ENCODE results near the gene APOE.
"Not testable (repeated sequence)": the region's sequence is repeated elsewhere in the genome, so short reads cannot be mapped to it uniquely, and the experiment has no call there.

The APOE gene

DNA sequence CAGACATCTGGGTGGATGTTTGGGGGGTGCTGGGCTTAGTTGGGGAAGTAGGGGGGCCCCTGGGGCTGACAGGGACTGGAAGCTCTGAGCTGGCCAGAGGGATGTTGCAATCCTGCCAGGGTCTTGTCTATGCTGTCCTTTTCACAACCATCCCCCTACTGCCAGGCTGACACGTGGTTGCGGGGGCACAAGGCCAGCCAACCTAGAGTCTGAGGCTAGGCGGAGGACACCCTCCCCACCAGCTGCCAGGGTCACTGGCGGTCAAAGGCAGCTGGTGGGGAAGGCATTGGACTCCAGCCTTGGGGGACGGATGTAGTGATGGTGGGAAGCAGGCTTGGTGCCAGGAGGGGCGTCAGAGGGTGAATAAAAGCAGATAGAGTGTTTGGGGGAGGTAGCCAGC, 7.3 kb downstream of the APOE start:
- FAIRE-seq = no peak

DNA sequence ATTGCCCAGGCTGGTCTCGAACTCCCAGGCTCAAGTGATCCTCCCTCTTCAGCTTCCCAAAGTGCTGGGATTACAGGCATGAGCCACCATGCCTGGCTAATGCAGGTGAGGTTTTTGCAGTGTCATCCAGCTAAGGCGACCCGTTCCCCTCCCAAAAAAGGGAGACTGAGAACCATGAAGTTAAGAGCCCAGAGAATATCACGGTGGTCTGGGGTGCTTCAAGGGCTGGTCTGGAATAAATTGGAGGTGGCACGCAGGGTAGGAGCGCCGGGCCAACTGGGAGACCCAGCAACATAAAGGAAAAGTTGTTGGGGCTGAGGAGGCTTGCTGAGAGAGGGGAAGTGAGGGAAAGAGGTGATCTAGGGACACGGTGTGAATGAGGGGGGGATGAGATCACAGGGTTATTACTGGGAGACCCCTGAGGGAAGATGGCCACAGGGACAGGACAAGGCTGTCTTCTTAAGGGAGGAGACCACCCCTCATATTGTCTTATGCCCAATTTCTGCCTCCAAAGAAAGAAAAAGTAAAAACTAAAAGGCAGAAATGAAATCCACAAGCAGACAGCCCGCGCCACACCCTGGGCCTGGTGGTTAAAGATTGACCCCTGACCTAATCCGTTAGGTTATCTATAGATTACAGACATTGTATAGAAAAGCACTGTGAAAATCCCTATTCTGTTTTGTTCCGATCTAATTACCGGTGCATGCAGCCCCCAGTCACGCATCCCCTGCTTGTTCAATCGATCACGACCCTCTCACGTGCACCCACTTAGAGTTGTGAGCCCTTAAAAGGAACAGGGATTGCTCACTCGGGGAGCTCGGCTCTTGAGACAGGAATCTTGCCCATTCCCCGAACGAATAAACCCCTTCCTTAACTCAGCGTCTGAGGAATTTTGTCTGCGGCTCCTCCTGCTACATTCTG, 8.2 kb downstream of the APOE start:
- not testable (repeated sequence) for FAIRE-seq

DNA sequence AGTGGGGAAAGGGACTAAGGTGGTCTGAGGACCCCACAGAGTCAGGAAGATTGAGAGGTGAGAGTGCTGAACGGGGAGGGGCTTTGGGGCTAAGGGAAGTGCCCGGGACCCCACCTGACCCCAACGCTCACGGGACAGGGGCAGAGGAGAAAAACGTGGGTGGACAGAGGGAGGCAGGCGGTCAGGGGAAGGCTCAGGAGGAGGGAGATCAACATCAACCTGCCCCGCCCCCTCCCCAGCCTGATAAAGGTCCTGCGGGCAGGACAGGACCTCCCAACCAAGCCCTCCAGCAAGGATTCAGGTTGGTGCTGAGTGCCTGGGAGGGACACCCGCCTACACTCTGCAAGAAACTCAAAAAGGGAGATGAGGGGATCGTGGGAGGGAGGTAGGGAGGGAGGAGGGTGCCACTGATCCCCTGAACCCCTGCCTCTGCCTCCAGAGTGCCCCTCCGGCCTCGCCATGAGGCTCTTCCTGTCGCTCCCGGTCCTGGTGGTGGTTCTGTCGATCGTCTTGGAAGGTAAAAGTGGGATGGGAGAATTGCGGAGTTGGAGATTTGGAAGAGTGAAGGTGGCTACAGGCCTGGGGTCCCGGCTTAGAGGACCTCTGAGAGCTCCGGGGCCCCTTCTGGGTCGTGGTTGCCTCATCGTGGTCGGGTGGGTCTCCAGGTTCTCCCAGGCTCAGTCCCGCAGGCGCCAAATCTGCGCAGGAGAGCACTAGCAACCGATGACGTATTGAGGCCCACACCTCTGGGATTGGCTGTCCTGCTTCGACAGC, 9.0 kb downstream of the APOE start, which contains the start of gene APOC1:
Gene APOC1 (plus strand): TSS at position 176 of the 774 bp plus-strand sequence. CDS start 284 bp downstream, at position 460.
- not testable (repeated sequence) for FAIRE-seq

DNA sequence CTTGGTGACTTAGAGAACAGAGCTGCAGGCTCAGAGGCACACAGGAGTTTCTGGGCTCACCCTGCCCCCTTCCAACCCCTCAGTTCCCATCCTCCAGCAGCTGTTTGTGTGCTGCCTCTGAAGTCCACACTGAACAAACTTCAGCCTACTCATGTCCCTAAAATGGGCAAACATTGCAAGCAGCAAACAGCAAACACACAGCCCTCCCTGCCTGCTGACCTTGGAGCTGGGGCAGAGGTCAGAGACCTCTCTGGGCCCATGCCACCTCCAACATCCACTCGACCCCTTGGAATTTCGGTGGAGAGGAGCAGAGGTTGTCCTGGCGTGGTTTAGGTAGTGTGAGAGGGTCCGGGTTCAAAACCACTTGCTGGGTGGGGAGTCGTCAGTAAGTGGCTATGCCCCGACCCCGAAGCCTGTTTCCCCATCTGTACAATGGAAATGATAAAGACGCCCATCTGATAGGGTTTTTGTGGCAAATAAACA, 18.7 kb downstream of the APOE start:
- FAIRE-seq = no peak

DNA sequence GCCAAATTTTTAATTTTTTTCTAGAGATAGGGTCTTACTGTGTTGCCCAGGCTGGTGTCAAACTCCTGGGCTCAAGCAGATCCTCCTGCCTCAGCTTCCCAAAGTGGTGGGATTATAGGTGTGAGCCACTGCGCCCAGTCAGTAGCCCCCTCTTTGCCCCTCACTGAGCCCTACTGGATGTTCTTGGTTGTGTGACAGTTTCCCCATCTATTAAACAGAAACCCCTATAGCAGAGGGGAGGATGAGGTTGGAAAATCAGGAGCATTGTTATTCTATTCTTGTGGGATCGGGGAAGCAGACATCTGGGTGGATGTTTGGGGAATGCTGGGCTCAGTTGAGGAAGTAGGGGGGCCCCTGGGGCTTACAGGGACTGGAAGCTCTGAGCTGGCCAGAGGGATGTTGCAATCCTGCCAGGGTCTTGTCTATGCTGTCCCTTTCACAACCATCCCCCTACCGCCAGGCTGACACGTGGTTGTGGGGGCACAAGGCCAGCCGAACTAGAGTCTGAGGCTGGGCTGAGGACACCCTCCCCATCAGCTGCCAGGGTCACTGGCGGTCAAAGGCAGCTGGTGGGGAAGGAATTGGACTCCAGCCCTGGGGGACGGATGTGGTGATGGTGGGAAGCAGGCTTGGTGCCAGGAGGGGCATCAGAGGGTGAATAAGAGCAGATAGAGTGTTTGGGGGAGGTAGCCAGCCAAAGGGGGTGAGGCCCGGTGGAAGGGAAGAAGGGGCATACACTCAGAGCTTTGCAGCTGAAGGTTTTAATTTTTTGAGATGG, 19.7 kb downstream of the APOE start:
- FAIRE-seq = no peak

DNA sequence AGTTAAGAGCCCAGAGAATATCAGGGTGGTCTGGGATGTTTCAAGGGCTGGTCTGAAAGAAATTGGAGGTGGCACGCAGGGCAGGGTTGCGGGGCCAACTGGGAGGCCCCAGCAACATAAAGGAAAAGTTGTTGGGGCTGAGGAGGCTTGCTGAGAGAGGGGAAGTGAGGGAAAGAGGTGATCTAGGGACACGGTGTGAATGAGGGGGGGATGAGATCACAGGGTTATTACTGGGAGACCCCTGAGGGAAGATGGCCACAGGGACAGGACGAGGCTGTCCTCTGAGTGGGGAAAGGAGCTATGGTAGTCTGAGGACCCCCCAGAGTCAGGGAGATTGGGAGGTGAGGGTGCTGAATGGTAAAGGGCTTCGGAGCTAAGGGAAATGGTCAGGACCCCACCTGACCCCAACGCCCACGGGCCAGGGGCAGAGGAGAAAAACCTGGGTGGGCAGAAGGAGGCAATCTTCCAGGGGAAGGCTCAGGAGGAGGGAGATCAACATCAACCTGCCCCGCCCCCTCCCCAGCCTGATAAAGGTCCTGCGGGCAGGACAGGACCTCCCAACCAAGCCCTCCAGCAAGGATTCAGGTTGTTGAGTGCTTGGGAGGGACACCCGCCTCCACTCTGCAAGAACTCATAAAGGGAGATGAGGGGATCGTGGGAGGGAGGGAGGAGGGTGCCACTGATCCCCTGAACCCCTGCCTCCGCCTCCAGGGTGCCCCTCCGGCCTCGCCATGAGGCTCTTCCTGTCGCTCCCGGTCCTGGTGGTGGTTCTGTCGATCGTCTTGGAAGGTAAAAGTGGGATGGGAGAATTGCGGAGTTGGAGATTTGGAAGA, 20.9 kb downstream of the APOE start:
- FAIRE-seq = not testable (repeated sequence)

DNA sequence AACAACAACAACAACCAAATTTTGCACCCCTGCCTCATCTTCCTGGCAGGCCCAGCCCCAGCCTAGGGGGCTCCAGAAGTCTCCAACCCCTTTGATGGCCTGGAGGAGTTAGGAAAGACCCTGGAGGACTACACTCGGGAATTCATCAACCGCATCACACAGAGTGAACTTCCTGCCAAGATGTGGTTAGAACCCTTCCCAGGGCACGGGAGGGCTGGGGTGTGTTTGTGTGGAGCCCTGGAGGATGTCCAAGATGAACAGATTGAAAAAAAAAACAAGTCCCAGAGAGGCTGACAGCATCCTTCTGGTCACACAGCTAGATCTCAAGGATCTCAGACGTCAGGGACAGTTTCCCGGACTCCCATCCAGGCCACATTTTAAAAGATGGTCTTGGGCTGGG, 22.1 kb downstream of the APOE start:
- FAIRE-seq = no peak

DNA sequence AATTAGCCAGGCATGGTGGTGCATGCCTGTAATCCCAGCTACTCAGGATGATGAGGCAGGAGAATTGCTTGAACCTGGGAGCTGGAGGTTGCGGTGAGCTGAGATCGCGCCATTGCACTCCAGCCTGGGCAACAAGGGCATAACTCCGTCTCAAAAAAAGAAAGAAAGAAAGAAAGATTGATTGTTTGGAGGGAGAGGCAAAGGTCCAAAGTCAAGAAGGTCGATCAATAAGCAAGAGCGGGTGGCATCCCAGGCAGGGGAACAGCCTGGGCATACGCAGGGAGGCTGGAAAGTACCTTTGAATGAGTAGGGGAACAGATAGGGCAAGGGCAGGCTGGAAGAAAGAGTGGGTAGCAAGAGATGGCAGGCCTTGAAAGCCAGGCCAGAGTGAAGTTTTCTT, 24.5 kb downstream of the APOE start:
- FAIRE-seq = no peak

DNA sequence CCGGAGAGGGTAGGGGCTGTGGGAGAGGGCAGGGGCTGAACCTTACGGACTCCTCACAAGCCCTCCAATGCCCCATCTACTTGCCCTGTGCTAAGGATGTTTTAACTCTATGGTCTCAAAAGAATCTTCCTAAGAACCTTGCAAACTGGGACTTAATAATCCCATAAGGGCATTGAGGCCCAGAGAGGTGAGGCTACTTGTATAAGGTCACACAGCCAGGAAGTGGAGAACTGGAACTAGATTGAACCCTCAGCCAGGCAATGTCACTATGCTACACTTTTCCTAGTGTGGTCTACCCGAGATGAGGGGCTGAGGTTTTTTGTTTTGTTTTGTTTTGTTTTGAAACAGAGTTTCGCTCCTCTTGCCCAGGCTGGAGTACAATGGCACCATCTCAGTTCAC, 25.9 kb downstream of the APOE start:
- no peak for FAIRE-seq

DNA sequence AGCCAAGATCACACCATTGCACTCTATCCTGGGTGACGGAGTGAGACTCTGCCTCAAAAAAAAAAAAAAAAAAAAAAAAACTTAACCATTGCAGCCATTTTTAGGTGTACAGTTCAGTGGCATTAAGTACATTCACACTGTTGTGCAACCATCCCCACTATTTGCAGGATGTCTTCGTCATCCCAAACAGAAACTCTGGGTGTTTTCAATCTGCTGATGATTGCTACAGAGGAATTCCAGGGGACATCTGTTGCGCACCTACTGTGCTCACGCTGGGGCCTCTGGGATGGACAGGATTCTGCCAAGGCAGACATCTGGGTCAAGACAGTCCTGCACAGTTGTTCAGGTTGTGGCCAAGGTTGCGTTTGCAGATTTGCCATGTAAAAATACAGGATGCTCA, 34.1 kb downstream of the APOE start:
- FAIRE-seq = no peak

DNA sequence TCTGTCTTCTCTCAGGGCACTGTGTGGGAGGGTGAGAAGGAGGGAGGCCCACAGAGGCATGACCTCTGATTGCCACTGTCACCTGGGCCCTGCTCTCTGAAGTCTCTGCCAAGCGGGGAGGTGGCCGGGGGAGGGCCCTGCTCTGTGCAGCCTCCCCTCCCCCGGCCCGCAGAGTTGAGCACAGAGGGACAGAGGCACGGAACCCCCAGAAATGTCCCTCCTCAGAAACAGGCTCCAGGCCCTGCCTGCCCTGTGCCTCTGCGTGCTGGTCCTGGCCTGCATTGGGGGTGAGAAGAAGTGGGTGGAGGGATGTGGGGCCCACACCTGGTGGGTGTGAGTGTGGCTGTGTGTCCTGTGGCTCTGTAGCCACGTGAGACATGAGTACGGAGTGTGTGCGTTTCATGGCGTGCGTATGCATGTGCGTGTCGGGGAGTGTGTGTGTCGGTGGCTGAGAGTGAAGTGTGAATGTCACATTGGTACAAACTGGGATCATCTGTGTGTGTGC, 36.5 kb downstream of the APOE start, which contains the start of gene APOC4:
Gene APOC4 (plus strand): TSS at position 171 of the 505 bp plus-strand sequence. CDS start 41 bp downstream, at position 212.
- no peak for FAIRE-seq

DNA sequence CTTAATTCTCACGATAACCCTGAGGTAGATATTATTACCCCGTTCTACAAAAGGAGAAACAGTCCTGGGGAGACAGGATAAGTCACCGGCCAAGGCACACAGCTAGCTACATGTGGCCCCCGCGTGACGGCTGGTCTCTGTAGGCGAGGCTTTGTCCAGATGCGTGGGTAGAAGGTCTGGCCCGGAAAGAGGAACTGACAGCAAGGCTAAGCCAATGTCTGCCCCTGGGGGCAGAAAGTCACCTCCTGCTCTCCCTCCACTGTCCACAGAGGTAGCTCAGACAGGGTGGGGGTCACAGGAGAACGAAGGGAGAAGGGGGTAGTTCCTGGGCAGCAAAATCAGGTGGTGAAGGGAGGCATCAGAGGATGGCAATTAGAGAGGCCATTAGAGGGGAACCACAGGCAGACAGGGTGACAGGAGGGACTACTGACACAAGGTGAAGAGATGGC, 38.2 kb downstream of the APOE start:
- FAIRE-seq = no peak

DNA sequence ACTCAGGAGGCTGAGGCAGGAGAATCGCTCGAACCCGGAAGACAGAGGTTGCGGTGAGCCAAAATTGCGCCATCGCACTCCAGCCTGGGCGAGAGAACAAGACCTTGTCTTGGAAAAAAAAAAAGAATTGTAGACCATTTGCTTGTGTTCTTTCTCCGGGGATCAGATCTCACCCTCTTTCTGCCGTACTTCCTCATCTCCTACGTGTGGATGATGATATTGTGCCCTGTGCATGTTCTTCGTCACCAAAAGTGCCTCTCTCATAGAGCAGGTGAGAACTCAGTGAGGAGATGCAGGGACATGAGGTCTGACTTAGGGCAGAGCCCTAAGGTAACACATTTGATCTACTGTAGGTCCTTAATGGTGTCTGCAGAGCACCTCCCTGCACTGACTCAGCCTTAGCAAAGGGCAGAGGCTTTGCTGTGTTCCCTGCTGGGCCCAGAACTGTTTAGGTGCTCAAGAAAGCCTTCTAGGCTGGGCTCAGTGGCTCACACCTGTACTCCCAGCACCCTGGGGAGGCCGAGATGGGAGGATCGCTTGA, 41.5 kb downstream of the APOE start:
- FAIRE-seq = no peak

DNA sequence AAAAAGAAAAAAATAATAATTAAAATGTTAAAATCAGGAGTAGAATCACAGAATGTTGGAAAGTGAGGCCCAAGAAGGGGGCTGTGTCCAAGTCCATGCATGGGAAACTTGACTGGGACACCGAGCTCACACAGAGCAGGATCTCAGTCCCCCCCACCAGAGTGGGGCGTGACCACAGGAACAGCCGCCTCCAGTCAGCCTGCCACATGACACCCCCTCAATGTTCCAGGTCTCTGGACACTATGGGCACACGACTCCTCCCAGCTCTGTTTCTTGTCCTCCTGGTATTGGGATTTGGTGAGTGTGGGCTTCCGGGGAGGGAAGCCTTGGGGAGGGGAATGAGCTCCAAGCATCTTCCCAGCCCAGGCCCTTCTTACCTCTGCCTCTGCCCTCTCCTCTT, 42.6 kb downstream of the APOE start:
- no peak for FAIRE-seq

DNA sequence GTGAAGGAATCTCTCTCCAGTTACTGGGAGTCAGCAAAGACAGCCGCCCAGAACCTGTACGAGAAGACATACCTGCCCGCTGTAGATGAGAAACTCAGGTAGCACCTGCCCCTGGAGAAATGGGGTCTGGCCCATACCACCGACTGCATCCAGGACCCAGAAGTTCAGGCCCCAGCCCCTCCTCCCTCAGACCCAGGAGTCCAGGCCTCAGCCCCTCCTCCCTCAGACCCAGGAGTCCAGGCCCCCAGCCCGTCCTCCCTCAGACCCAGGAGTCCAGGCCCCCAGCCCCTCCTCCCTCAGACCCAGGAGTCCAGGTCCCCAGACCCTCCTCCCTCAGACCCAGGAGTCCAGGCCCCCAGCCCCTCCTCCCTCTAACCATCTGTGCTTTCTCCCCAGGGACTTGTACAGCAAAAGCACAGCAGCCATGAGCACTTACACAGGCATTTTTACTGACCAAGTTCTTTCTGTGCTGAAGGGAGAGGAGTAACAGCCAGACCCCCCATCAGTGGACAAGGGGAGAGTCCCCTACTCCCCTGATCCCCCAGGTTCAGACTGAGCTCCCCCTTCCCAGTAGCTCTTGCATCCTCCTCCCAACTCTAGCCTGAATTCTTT, 43.3 kb downstream of the APOE start:
- FAIRE-seq = no peak

DNA sequence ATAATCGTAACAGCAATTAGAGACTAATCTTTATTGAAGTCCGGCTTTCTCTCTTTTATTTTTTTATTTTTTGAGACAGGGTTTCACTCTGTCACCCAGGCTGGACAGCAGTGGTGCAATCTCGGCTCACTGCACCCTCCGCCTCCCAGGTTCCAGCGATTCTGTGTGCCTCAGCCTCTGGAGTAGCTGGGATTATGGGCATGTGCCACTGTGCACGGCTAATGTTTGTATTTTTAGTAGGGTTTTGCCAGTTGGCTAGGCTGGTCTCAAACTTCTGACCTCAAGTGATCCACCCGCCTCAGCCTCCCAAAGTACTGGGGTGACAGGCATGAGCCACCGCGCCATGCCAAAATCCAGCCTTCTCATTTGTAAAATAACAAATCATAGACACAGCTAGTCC, 44.0 kb downstream of the APOE start:
- no peak for FAIRE-seq

DNA sequence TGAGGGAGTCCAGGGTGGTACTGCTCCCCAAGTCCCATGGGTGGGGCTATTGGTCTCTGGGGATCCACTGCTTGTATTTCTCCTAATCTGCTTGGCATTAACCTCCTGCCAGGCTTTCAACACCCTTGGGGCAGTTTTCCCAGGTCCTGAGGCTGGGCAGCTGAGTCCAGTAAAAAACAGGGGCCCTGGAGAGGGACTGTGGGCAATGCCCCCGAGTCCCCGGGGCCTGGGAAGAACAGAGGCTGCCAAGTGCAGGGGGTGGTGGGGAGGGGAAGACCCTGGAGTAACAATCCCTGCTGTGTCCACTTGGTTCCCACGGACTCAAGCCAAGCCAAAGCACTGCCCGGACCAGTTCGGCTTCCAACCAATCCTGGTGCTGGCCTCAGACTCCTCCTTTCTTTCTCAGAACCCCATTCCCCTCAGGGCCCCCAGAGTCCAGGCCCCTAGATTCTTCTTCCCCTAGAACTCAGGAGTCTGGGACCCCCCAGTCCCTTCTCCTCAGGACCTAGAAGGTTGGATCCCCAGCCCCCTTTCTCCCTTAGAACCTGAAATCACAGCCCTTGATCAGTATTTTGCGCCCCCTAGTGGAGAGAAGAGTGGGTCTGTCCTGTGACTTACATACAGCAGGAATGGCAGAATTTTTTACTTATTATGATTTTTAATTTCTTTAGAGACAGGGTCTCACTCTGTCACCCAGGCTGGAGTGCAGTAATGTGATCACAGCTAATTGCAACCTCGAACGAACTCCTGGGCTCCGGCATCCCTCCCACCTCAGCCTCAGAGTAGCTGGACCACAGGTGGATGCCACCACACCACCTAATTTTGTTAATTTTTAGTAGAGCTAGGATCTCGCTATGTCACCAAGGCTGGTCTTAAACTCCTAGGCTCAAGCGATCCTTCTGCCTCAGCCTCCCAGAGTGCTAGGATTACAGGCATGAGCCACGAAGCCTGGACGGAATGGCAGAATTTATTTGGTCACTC, 45.9 kb downstream of the APOE start:
- FAIRE-seq = no peak

DNA sequence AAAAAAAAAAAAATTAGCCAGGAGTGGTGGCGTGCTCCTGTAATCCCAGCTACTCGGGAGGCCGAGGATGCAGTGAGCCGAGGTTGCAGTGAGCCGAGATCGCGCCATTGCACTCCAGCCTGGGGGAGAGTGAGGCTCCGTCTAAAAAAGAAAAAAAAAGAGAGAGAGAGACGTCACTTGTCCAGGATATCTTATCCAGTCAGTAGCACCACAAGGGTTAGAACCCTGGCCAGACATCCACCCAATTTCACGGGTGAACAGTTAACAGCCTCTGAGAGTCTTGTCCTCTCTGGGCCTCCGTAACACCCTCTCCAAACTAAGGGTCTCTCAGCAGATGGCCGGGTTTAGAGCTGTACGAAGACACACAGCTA, 48.7 kb downstream of the APOE start:
- no peak for FAIRE-seq

DNA sequence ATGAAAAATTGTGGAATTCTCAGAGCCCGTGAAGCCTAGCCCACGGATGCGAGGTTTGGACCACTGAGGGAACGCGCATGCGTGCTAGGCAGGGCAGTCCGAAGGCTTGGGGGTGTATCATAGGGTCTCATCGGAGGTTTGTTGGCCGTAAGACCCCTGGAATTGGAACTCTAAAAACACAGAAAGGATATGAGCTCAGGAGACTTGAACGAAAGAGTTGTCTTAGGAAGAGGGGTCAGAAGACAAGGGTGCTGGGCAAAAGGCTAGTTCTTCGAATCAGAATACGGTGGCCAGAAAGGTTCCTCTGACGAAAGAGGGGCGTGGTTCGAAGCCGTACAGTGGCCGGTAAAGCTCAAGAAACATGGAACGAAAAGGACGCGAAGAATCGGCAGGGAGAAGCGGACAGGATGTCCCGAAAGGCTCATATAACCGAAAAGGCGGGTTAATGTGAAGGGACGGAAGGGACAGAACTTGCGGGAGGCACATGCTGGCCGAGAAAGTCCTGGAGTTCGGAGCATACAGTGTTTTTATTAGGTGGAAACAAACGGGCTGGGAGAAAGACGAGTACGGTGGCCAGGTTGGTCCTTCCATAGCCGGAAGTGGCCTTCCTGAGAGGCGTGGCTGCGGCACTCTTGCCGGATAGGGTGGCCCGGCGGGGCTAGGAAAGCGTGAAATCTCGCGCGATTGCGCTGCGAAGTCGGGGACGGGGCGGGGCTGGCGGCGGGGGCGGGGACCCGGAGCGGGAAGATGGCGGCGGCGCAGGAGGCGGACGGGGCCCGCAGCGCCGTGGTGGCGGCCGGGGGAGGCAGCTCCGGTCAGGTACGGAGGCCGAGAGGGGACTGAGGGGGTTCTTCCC, 49.3 kb downstream of the APOE start, which contains the start of gene CLPTM1:
Gene CLPTM1 (plus strand): TSS at position 732 of the 856 bp plus-strand sequence. CDS start 16 bp downstream, at position 748.
- no peak for FAIRE-seq

Data from TTC549 (cell line).